Body of pancreas (tissue), 4 donors: ENCODE results near the gene HOXB8.

Source experiments
- CTCF ChIP-seq, 7 experiments: fragments of 450-650 bp in 4 of 7; fragments of 200-600 bp in 3 of 7; sonication (generic) in 3 of 7; IDR thresholded peaks; one replicate each; pipeline ENCODE4 v1.5.1; 2016 to 2019; ENCODE audit warnings: antibody characterized with exemption in 7 of 7
- POLR2A ChIP-seq, 3 donors: fragments of 450-650 bp; IDR thresholded peaks; one replicate each; pipeline ENCODE4 v1.6.1; 2016; ENCODE audit warnings: antibody characterized with exemption in 3 of 3, mild to moderate bottlenecking in 2 of 3

- TF ChIP-seq CTCF (IDR thresholded peaks at IDR 0.05) = no peak
- no peak for TF ChIP-seq POLR2A (IDR thresholded peaks at IDR 0.05)
Observed at GRCh38 chr17:48577330-48577945, 37.7 kb downstream of the HOXB8 start.
